ENCODE results near the gene PTPRG.

DNA sequence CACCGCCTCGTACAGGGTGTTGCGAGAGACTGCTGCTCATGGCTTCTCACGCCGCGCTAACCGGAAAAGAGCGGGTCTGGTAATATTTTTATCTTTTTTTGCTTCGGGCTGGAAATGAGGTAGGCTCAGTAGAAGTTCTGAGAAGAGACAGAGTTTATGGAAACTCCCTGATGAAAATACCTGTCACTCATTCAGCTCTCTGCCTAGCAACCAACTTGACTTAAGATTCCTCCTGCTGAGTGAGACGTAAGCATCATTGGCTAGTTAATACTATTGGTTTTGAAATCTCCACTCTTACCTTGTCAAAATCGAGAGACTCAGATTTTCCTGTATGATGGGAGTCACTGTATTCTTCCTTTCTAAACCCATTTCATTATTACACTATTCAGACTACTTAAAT, 181.7 kb downstream of the PTPRG start:
- TF ChIP-seq, protein P1, sequence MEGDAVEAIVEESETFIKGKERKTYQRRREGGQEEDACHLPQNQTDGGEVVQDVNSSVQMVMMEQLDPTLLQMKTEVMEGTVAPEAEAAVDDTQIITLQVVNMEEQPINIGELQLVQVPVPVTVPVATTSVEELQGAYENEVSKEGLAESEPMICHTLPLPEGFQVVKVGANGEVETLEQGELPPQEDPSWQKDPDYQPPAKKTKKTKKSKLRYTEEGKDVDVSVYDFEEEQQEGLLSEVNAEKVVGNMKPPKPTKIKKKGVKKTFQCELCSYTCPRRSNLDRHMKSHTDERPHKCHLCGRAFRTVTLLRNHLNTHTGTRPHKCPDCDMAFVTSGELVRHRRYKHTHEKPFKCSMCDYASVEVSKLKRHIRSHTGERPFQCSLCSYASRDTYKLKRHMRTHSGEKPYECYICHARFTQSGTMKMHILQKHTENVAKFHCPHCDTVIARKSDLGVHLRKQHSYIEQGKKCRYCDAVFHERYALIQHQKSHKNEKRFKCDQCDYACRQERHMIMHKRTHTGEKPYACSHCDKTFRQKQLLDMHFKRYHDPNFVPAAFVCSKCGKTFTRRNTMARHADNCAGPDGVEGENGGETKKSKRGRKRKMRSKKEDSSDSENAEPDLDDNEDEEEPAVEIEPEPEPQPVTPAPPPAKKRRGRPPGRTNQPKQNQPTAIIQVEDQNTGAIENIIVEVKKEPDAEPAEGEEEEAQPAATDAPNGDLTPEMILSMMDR (IDR thresholded peaks at IDR 0.05 in 4 of 5, conservative IDR thresholded peaks at IDR 0.05 in 1 of 5) = no peak
- no peak for TF ChIP-seq POLR2A (IDR thresholded peaks at IDR 0.05)
